T-cell (primary cell): ENCODE results near the gene SLC30A7. TPM values are rescaled to one million over a fixed set of nuclear protein-coding genes. Genes with fewer than 3 reads are reported as not detected.
A peak's percentile ranks its signal among the peaks of the same experiment; 100 is the strongest.
"Not testable (repeated sequence)": the region's sequence is repeated elsewhere in the genome, so short reads cannot be mapped to it uniquely, and the experiment has no call there.

Experiments used
- ATAC-seq, 4 experiments: fragments of 200-7000 bp in 3 of 4; fragments of 150-1000 bp in 1 of 4; cut with Tn5 transposase; replicated peaks in 1 of 4; 1 replicate in 3 of 4; 2 replicates in 1 of 4; pipeline ENCODE4 v1.10.0; 2021; ENCODE audit warnings: moderate library complexity in 3 of 4, mild to moderate bottlenecking in 2 of 4, moderate number of reproducible peaks in 1 of 4
- CTCF ChIA-PET, 2 donors: fragments of 300-600 bp; sonication (Branson Sonifier 250); formaldehyde crosslinking; loops; one replicate each; lab custom pipeline; 2022; ENCODE audit warnings: antibody characterized with exemption in 2 of 2; lab: Charles Lee
- POLR2A ChIA-PET, 2 donors: fragments of 300-600 bp; sonication (Branson Sonifier 250); formaldehyde crosslinking; loops; one replicate each; lab custom pipeline; 2022; ENCODE audit warnings: antibody characterized with exemption in 2 of 2; lab: Charles Lee
- DNase-seq, 35 experiments: peaks; one replicate each; pipeline versions ENCODE4 v3.0.0 to v3.0.0-alpha.2; 2013 to 2023
- H3K27ac ChIP-seq: one replicate; pipeline ENCODE4 v1.5.1; 2013; ENCODE audit warnings: low read length
- H3K27me3 ChIP-seq, 2 experiments: replicated peaks in 1 of 2; 1 replicate in 1 of 2; 2 replicates in 1 of 2; pipeline versions ENCODE4 v1.6.1 to v1.7.0; 2013; ENCODE audit warnings: low read length in 1 of 2, mixed read lengths in 1 of 2; ENCODE audit not compliant: control insufficient read depth in 2 of 2, insufficient read depth in 2 of 2; ENCODE audit errors: extremely low read depth in 1 of 2
- H3K36me3 ChIP-seq, 2 donors: 1 replicate in 1 of 2; 2 replicates in 1 of 2; pipeline versions ENCODE4 v1.6.1 to v1.7.0; 2013; ENCODE audit warnings: low read length in 1 of 2; ENCODE audit not compliant: control insufficient read depth in 2 of 2, insufficient read depth in 1 of 2; ENCODE audit errors: extremely low read depth in 1 of 2
- H3K4me1 ChIP-seq, 2 experiments: 1 replicate in 1 of 2; 2 replicates in 1 of 2; pipeline versions ENCODE4 v1.6.1 to v1.7.0; 2013; ENCODE audit warnings: low read length in 2 of 2, mixed read lengths in 1 of 2; ENCODE audit not compliant: insufficient read depth in 2 of 2, control insufficient read depth in 1 of 2; ENCODE audit errors: extremely low read depth in 1 of 2
- H3K4me3 ChIP-seq, 2 donors: 1 replicate in 1 of 2; 2 replicates in 1 of 2; pipeline versions ENCODE4 v1.5.1 to v1.7.0; 2013; ENCODE audit warnings: mild to moderate bottlenecking in 2 of 2, low read length in 1 of 2, moderate library complexity in 1 of 2; ENCODE audit not compliant: control insufficient read depth in 1 of 2; ENCODE audit errors: extremely low read depth in 1 of 2
- H3K9me3 ChIP-seq: 2 replicates; pipeline ENCODE4 v1.7.0; 2013
- H3K27ac Mint-ChIP-seq, 2 donors: one replicate each; pipeline ENCODE4 v1.8.0; 2020 to 2021; ENCODE audit warnings: mild to moderate bottlenecking in 2 of 2, mixed read lengths in 2 of 2
- H3K27me3 Mint-ChIP-seq, 2 donors: one replicate each; pipeline ENCODE4 v1.8.0; 2021 to 2022; ENCODE audit warnings: mixed read lengths in 2 of 2
- H3K36me3 Mint-ChIP-seq: one replicate; pipeline ENCODE4 v1.8.0; 2021; ENCODE audit warnings: mixed read lengths
- H3K4me1 Mint-ChIP-seq, 3 donors: one replicate each; pipeline ENCODE4 v1.8.0; 2020 to 2022; ENCODE audit warnings: mixed read lengths in 3 of 3, mild to moderate bottlenecking in 1 of 3
- H3K4me3 Mint-ChIP-seq, 3 donors: one replicate each; pipeline ENCODE4 v1.8.0; 2020 to 2022; ENCODE audit warnings: mild to moderate bottlenecking in 3 of 3, mixed read lengths in 3 of 3, moderate library complexity in 3 of 3
- H3K9me3 Mint-ChIP-seq, 3 donors: one replicate each; pipeline ENCODE4 v1.8.0; 2020 to 2022; ENCODE audit warnings: mixed read lengths in 3 of 3
- WGBS: methylation state at CpG from one replicate; pipeline ENCODE4 v1.1.5; 2013; ENCODE audit warnings: missing lambda C conversion rate; ENCODE audit not compliant: insufficient coverage; 5-methylcytosine and 5-hydroxymethylcytosine counted together
- total RNA-seq, 35 experiments: library from RNA in 6 of 35; stranded (reverse) in 6 of 35; fragments of 120-200 nt in 1 of 35; gene quantifications; one replicate each; pipeline versions ENCODE4 v1.2.1 to v1.2.4 and lab custom pipeline; 2013 to 2026

Gene SLC30A7
- total RNA-seq, 5 donors from 2014 or later (not counting 1 experiment from before 2014, with no cell fraction given), result 28.8 to 44.1 (median 36.9) TPM

GRCh38 chr1:100883963-100884362, 11.9 kb upstream of the SLC30A7 start:
- ATAC-seq, result no peak

GRCh38 chr1:100889007-100889406, 6.9 kb upstream of the SLC30A7 start:
- DNase-seq, H3K9me3 ChIP-seq, ATAC-seq, H3K27ac ChIP-seq, H3K36me3 ChIP-seq, H3K27me3 Mint-ChIP-seq, H3K4me3 ChIP-seq, H3K27ac Mint-ChIP-seq, POLR2A ChIA-PET, H3K4me1 ChIP-seq, CTCF ChIA-PET, H3K4me3 Mint-ChIP-seq, H3K27me3 ChIP-seq, H3K9me3 Mint-ChIP-seq: not testable (repeated sequence)
- Mint-ChIP-seq H3K4me1 (peaks cover 6 to 11% (median 7%) of the 10 kb centered on the region in 3 donors), H3K36me3 (peaks cover 14% of the 10 kb centered on the region)
- WGBS, result no CpG with 5 or more reads among the region's 1 CpG

More at GRCh38 chr1:100883963-100884362, 11.9 kb upstream of the SLC30A7 start:
- Histone ChIP-seq H3K27ac (no peak overlapping the region), H3K4me3 (no peak overlapping the region), H3K9me3 (no peaks in the 10 kb centered on the region), H3K27me3 (no peaks in the 10 kb centered on the region), H3K36me3 (no peaks in the 10 kb centered on the region), H3K4me1 (no peaks in the 10 kb centered on the region)
- Mint-ChIP-seq H3K4me3 (no peak overlapping the region), H3K9me3 (no peaks in the 10 kb centered on the region), H3K27ac (no peak overlapping the region), H3K27me3 (no peaks in the 10 kb centered on the region), H3K4me1 (no peaks in the 10 kb centered on the region), H3K36me3 (peaks cover 4% of the 10 kb centered on the region)
- POLR2A ChIA-PET, result no interaction called here
- CTCF ChIA-PET, result interaction anchor here in 1 of 2 donors (1.0 kb wide), 1 partner anchor 11 kb away, joined by 3 read pairs; the partner anchor contains the start of gene EXTL2
- DNase-seq, result peak in 1 of 35 experiments; percentile 6
- 20% methylated on average over 1 of the region's 4 CpGs for WGBS

DNA sequence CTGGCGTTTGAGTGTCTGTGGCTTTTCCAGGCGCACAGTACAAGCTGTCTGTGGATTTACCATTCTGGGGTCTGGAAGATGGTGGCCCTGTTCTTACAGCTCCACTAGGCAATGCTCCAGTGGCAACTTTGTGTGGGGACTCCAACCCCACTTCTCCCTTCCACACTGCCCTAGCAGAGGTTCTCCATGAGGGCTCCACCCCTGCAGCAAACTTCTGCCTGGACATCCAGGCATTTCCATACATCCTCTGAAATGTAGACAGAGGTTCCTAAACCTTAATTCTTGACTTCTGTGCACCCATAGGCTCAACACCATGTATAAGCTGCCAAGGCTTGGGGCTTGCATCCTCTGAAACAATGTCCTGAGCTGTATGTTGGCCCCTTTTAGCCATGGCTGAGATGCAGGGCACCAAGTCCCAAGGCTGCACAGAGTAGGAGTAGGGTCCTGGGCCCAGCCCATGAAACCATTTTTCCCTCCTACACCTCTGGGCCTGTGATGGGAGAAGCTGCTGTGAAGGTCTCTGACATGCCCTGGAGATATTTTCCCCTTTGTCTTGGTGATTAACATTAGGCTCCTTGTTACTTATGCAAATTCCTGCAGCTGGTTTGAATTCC, 5.9 kb upstream of the SLC30A7 start:
- H3K27me3 Mint-ChIP-seq, POLR2A ChIA-PET: not testable (repeated sequence)
- WGBS, result no CpG with 5 or more reads among the region's 2 CpGs

DNA sequence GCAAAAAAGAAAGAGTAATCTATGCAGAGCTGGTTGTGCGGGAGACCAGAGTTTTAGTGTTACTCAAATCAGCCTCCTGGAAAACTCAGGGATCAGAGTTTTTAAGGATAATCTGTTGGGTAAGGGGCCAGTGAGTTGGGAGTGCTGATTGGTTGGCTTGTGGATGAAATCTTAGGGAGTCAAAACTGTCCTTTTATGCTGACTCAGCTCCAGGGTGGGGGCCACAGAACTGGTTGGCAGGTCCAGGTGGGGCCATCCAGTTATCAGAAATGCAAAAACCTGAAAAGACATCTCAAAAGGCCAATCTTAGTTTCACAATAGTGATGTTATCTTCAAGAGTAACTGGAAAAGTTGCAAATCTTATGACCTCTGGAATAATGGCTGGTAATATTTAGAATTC, 4.5 kb upstream of the SLC30A7 start:
- no peak overlapping the region for H3K4me3 ChIP-seq
- Mint-ChIP-seq H3K9me3 (peaks cover 0 to 9% (median 9%) of the 10 kb centered on the region in 3 donors), H3K36me3 (peaks cover 14% of the 10 kb centered on the region), H3K4me3 (no peak overlapping the region), H3K4me1 (peaks cover 12 to 23% (median 19%) of the 10 kb centered on the region in 3 donors), H3K27me3 (no peaks in the 10 kb centered on the region), H3K27ac (no peak overlapping the region)
- POLR2A ChIA-PET, result interaction anchor here (0.6 to 1.4 kb wide), 3 partner anchors 18 to 348 kb away, joined by 3 read pairs; no protein-coding TSS in a partner anchor
- CTCF ChIA-PET, result interaction anchor here (0.6 kb wide), 2 partner anchors 33 to 666 kb away, joined by 3 to 7 read pairs; no protein-coding TSS in a partner anchor
- WGBS, result 80% methylated on average over 1 of the region's 1 CpG
- no peaks in the 10 kb centered on the region for H3K9me3 ChIP-seq
- ATAC-seq (no peak), DNase-seq (no peak)
- H3K27me3 ChIP-seq, result no peaks in the 10 kb centered on the region
- peaks cover 0 to 11% of the 10 kb centered on the region in 2 experiments for H3K4me1 ChIP-seq
- H3K27ac ChIP-seq, result no peak overlapping the region
- no peaks in the 10 kb centered on the region for H3K36me3 ChIP-seq

More for the DNA sequence above, 5.9 kb upstream of the SLC30A7 start:
- ATAC-seq, H3K27ac ChIP-seq, DNase-seq, H3K9me3 ChIP-seq, H3K4me3 Mint-ChIP-seq, CTCF ChIA-PET, H3K27ac Mint-ChIP-seq, H3K4me3 ChIP-seq, H3K36me3 ChIP-seq, H3K9me3 Mint-ChIP-seq, H3K27me3 ChIP-seq: not testable (repeated sequence)
- peaks cover 14% of the 10 kb centered on the region for H3K36me3 Mint-ChIP-seq
- H3K4me1 ChIP-seq, result peaks cover 0 to 11% of the 10 kb centered on the region in 2 experiments
- H3K4me1 Mint-ChIP-seq, result peaks cover 10 to 17% (median 15%) of the 10 kb centered on the region in 3 donors

- peaks cover 0 to 9% (median 9%) of the 10 kb centered on the region in 3 donors for H3K9me3 Mint-ChIP-seq
- H3K9me3 ChIP-seq, result no peaks in the 10 kb centered on the region
- DNase-seq (no peak), ATAC-seq (no peak)
- H3K36me3 ChIP-seq, result no peaks in the 10 kb centered on the region
- peaks cover 14% of the 10 kb centered on the region for H3K36me3 Mint-ChIP-seq
- H3K4me3 Mint-ChIP-seq, result no peak overlapping the region
- no peaks in the 10 kb centered on the region for H3K27me3 Mint-ChIP-seq
- H3K4me3 ChIP-seq, result no peak overlapping the region
- no peak overlapping the region for H3K27ac Mint-ChIP-seq
- H3K27ac ChIP-seq, result no peak overlapping the region
- H3K4me1 ChIP-seq, result peaks cover 5 to 20% of the 10 kb centered on the region in 2 experiments
- POLR2A ChIA-PET, result interaction anchor here in 1 of 2 donors (1.4 kb wide), 1 partner anchor 24 kb away, joined by 3 read pairs; no protein-coding TSS in a partner anchor
- peaks cover 22 to 33% (median 29%) of the 10 kb centered on the region in 3 donors for H3K4me1 Mint-ChIP-seq
- no CpG with 5 or more reads among the region's 3 CpGs for WGBS
- CTCF ChIA-PET, result no interaction called here
- H3K27me3 ChIP-seq, result no peaks in the 10 kb centered on the region
Measured at GRCh38 chr1:100892554-100892953, 3.3 kb upstream of the SLC30A7 start.

GRCh38 chr1:100893718-100894117, 2.2 kb upstream of the SLC30A7 start:
- H3K4me1 ChIP-seq, result peaks cover 5 to 29% of the 10 kb centered on the region in 2 experiments
- no peak for ATAC-seq
- H3K27me3 Mint-ChIP-seq, result no peaks in the 10 kb centered on the region
- H3K4me3 Mint-ChIP-seq, result peak overlapping the region; percentile 41 to 55 (median 45)
- peaks cover 33 to 43% (median 40%) of the 10 kb centered on the region in 3 donors for H3K4me1 Mint-ChIP-seq
- peaks cover 15% of the 10 kb centered on the region for H3K36me3 Mint-ChIP-seq
- peak overlapping the region in 1 of 2 donors; percentile 11 for H3K27ac Mint-ChIP-seq
- H3K27ac ChIP-seq, result no peak overlapping the region
- peaks cover 0 to 9% (median 9%) of the 10 kb centered on the region in 3 donors for H3K9me3 Mint-ChIP-seq
- no peaks in the 10 kb centered on the region for H3K27me3 ChIP-seq
- no peak overlapping the region for H3K4me3 ChIP-seq
- DNase-seq, result no peak
- H3K9me3 ChIP-seq, result no peaks in the 10 kb centered on the region
- WGBS, result no CpG with 5 or more reads among the region's 2 CpGs
- ChIA-PET CTCF (interaction anchor here (0.6 to 1.5 kb wide), 4 partner anchors 10 to 437 kb away, joined by 3 to 4 read pairs (median 3); no protein-coding TSS in a partner anchor), POLR2A (interaction anchor here in 1 of 2 donors (1.8 kb wide), 1 partner anchor 345 kb away, joined by 3 read pairs; no protein-coding TSS in a partner anchor)
- H3K36me3 ChIP-seq, result no peaks in the 10 kb centered on the region
